Heart left ventricle (tissue), 16 donors: ENCODE results near the gene TADA3. TPM values are rescaled to one million over a fixed set of nuclear protein-coding genes. Genes with fewer than 3 reads are reported as not detected.

Experiments
- ATAC-seq, 4 donors: fragments of 200-7000 bp; cut with Tn5 transposase; one replicate each; pipeline ENCODE4 v1.9.1; 2020 to 2022; ENCODE audit warnings: moderate library complexity in 4 of 4, mild to moderate bottlenecking in 3 of 4, moderate number of reproducible peaks in 1 of 4
- DNase-seq, 5 donors: peaks; one replicate each; pipeline ENCODE4 v3.0.0-alpha.2; 2020
- H3K27ac ChIP-seq, 12 donors: fragments of 200-600 bp; sonication (generic) in 4 of 12; one replicate each; pipeline versions ENCODE4 v1.5.0 to v1.8.0; 2016 to 2022; ENCODE audit warnings: mild to moderate bottlenecking in 2 of 12
- H3K27me3 ChIP-seq, 9 donors: fragments of 200-600 bp; sonication (generic) in 2 of 9; one replicate each; pipeline versions ENCODE4 v1.5.1 to v1.8.0; 2016 to 2022; ENCODE audit warnings: mild to moderate bottlenecking in 3 of 9
- H3K36me3 ChIP-seq, 9 donors: fragments of 200-600 bp; sonication (generic) in 2 of 9; one replicate each; pipeline versions ENCODE4 v1.5.0 to v1.8.0; 2018 to 2022; ENCODE audit warnings: mild to moderate bottlenecking in 2 of 9
- H3K4me1 ChIP-seq, 12 donors: fragments of 200-600 bp; sonication (generic) in 4 of 12; one replicate each; pipeline versions ENCODE4 v1.5.0 to v1.8.0; 2016 to 2022; ENCODE audit warnings: mild to moderate bottlenecking in 3 of 12
- H3K4me3 ChIP-seq, 12 donors: fragments of 200-600 bp; sonication (generic) in 4 of 12; one replicate each; pipeline versions ENCODE4 v1.5.0 to v1.8.0; 2017 to 2022; ENCODE audit warnings: mild to moderate bottlenecking in 9 of 12, moderate library complexity in 4 of 12
- H3K9me3 ChIP-seq, 12 donors: fragments of 200-600 bp; sonication (generic) in 4 of 12; one replicate each; pipeline versions ENCODE4 v1.5.0 to v1.8.0; 2016 to 2022; ENCODE audit warnings: mild to moderate bottlenecking in 1 of 12
- POLR2A ChIP-seq, 2 donors: fragments of 450-650 bp; IDR thresholded peaks; one replicate each; pipeline ENCODE4 v1.6.1; 2017; ENCODE audit warnings: antibody characterized with exemption in 2 of 2, mild to moderate bottlenecking in 2 of 2, moderate library complexity in 2 of 2
- WGBS, 4 donors: extraction: QIAGEN DNeasy Blood & Tissue Kit in 2 of 4; methylation state at CpG; one replicate each; pipeline versions ENCODE4 v1.1.5 to v1.1.7; 2013 to 2018; 5-methylcytosine and 5-hydroxymethylcytosine counted together
- intact Hi-C, 10 donors: fragments of 100-400 bp; cut with DNase I; formaldehyde crosslinking; loops; one replicate each; pipeline versions ENCODE4 v1.11.1 to v1.14.2; 2022
- polyA plus RNA-seq, 2 donors: library from polyadenylated mRNA; stranded (reverse); fragments of 200-250 nt; gene quantifications; one replicate each; pipeline ENCODE4 v1.2.3, GENCODE V29; 2013
- total RNA-seq, 9 donors: library from RNA; depleted of rRNA in 2 of 9; stranded (reverse); fragments of >200 nt in 2 of 9; fragmentation: NEBNext Ultra II Directional in 3 of 9; extraction: Animal tissue kit (Norgen Biotek cat#: 25700) in 3 of 9; gene quantifications; one replicate each; pipeline versions ENCODE4 v1.1.0 to v1.2.4, GENCODE V29; 2016 to 2023
- TF ChIP-seq, protein P1 (sequence below), 12 donors: fragments of 200-600 bp; sonication (generic) in 4 of 12; IDR thresholded peaks; one replicate each; pipeline versions ENCODE4 v1.5.0 to v1.8.0; 2018 to 2022; ENCODE audit warnings: antibody characterized with exemption in 12 of 12, mild to moderate bottlenecking in 5 of 12
- donor health status: ischemic (EF 13 %, LVEDD 7.1; RV severe dilation, severe dysfunction).
- donor health status: healthy with polysubstance abuse.
- donor health status: DM: no; HTN: yes; CAD: no.
- donor health status: DM: no; HTN: no; CAD: no.
- donor health status: ischemic (EF 25% LVEDD 6.9; RV normal size, moderate dysfunction).
- donor health status: ischemic (EF 25% LVEDD 5.7; RV mildly dilated, moderate dysfunction).
- donor health status: healthy.
- donor health status: DM: yes; HTN: yes; CAD: no.
- donor health status: ischemic (EF 35%, LVEDD 5.7; RV mildly dilated, moderate dysfunction).
- donor health status: nonischemic (EF 11% LVEDD 7.7; RV severe dilation, severe dysfunction).
- donor health status: DM: yes; HTN: yes; CAD: no.
- donor health status: PGD.
- donor health status: ischemic (EF 29% LVEDD 5.4; RV normal size, mild dysfunction).
- donor health status: nonischemic (EF 23%, LVEDD 6.1; RV moderate dilation, normal function).

The TADA3 gene
- total and polyA plus RNA-seq, 11 donors: 32.8 to 61.5 (median 45.9) TPM

DNA sequence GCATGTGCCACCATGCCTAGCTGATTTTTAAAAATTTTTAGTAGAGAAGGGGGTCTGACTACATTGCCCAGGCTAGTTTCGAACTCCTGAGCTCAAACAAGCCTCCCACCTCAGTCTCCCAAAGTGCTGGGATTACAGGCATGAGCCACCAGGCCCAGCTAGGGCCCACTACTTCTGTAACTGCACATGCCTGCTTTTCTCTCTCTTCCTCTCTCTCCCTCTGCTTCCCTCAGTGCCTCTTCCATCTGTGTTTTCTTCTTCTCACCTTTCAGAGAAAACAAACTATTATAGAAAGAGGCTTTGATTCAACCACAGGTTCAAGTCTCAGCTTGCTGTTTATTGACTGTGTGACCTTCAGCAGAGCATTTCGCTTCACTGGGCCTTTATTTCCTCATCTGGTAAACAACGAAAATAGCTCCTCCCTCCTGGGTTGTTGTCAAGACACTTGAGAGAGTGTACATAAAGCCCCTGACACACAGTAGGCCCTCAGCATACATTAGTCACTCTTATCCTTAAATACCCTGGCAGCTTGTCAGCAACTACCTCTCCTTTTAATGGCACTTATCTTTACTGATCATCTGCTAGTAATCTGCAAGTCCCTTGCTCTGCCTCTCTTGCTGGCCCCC is 10.2 kb downstream of the TADA3 start:
- DNase-seq (no peak), ATAC-seq (no peak)
- Histone ChIP-seq H3K4me3 (no peak overlapping the region), H3K27ac (peak overlapping the region in 1 of 12 donors; percentile 87), H3K4me1 (peaks cover 0 to 56% (median 0%) of the 10 kb centered on the region in 12 donors), H3K27me3 (no peaks in the 10 kb centered on the region), H3K9me3 (no peaks in the 10 kb centered on the region), H3K36me3 (peaks cover 0 to 77% (median 68%) of the 10 kb centered on the region in 9 donors)
- WGBS, 4 donors: 80 to 86% (median 83%) methylated on average over 3 of the region's 3 CpGs
- no peak for TF ChIP-seq POLR2A (IDR thresholded peaks at IDR 0.05)
- TF ChIP-seq, protein P1, sequence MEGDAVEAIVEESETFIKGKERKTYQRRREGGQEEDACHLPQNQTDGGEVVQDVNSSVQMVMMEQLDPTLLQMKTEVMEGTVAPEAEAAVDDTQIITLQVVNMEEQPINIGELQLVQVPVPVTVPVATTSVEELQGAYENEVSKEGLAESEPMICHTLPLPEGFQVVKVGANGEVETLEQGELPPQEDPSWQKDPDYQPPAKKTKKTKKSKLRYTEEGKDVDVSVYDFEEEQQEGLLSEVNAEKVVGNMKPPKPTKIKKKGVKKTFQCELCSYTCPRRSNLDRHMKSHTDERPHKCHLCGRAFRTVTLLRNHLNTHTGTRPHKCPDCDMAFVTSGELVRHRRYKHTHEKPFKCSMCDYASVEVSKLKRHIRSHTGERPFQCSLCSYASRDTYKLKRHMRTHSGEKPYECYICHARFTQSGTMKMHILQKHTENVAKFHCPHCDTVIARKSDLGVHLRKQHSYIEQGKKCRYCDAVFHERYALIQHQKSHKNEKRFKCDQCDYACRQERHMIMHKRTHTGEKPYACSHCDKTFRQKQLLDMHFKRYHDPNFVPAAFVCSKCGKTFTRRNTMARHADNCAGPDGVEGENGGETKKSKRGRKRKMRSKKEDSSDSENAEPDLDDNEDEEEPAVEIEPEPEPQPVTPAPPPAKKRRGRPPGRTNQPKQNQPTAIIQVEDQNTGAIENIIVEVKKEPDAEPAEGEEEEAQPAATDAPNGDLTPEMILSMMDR (IDR thresholded peaks at IDR 0.05): no peak
- intact Hi-C loops: no loop called here

DNA sequence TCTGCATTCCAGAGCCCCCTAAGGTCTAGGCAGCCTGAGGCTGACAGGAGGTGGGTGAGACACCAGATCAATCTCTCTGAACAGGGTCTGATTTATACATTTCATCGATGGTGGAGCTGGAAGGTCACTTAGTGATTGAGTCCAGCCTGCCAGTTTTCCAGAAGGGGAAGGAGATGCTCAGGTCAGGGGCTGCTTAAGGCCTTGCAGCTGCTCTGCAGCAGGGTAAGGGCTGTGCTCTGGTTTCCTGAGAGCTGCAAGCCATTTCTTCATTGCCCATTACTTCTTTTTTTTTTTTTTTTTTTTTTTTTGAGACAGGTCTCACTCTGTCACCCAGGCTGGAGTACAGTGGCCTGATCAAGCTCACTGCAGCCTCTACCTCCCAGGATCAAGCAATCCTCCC is 10.7 kb downstream of the TADA3 start:
- intact Hi-C loops: no loop called here
- peaks cover 0 to 72% (median 63%) of the 10 kb centered on the region in 9 donors for H3K36me3 ChIP-seq
- H3K27me3 ChIP-seq: no peaks in the 10 kb centered on the region
- no peak for DNase-seq
- no peak for ATAC-seq
- peak overlapping the region in 1 of 12 donors; percentile 87 for H3K27ac ChIP-seq
- H3K9me3 ChIP-seq: no peaks in the 10 kb centered on the region
- no peak for TF ChIP-seq POLR2A (IDR thresholded peaks at IDR 0.05)
- TF ChIP-seq, protein P1 (IDR thresholded peaks at IDR 0.05): no peak
- peaks cover 0 to 61% (median 0%) of the 10 kb centered on the region in 12 donors for H3K4me1 ChIP-seq
- WGBS, 4 donors: 77 to 90% (median 83%) methylated on average over 1 of the region's 1 CpG
- H3K4me3 ChIP-seq: no peak overlapping the region

DNA sequence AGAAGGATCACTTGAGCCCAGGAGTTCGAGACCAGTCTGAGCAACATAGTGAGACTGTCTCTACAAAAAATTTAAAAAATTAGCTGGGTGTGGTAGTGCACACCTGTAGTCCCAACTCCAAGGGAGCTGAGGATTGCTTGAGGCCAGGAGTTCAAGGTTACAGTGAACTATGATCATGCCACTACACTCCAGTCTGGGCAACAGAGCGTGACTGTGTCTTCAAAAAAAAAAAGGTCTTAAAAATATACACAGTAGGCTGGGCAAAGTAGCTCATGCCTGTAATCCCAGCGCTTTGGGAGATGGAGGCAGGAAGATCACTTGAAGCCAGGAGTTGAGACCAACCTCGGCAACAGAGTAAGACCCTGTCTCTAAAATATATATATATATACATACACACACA is 11.4 kb downstream of the TADA3 start:
- no peak overlapping the region for H3K4me3 ChIP-seq
- TF ChIP-seq POLR2A (IDR thresholded peaks at IDR 0.05): no peak
- TF ChIP-seq, protein P1 (IDR thresholded peaks at IDR 0.05): no peak
- no peaks in the 10 kb centered on the region for H3K27me3 ChIP-seq
- DNase-seq (no peak), ATAC-seq (no peak)
- H3K9me3 ChIP-seq: no peaks in the 10 kb centered on the region
- peak overlapping the region in 1 of 12 donors; percentile 87 for H3K27ac ChIP-seq
- peaks cover 0 to 66% (median 57%) of the 10 kb centered on the region in 9 donors for H3K36me3 ChIP-seq
- intact Hi-C loops: no loop called here
- H3K4me1 ChIP-seq: peaks cover 0 to 61% (median 0%) of the 10 kb centered on the region in 12 donors
- 91 to 94% (median 93%) methylated on average over 4 of the region's 4 CpGs for WGBS, 4 donors

DNA sequence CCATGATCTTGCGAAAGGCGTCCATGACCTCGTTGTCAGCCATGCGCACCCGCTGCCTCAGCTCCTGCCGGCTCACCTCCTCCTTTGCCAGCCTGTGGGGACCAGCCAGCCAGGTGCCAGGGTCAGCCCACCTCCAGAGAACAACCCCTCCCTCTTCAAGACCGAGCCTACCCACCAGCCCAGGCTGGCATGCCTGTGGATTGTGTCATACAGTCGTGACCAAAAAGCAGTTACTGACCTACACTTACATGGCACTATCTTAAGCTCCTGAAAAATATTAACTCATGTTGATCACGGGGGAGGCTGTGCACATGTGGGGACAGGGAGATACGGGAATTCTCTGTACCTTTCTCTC is 11.8 kb downstream of the TADA3 start:
- no peak for DNase-seq
- WGBS, 4 donors: 77 to 87% (median 86%) methylated on average over 9 to 10 of the region's 10 CpGs
- peak overlapping the region in 3 of 12 donors; percentile 23 to 87 (median 26) for H3K27ac ChIP-seq

More for the DNA sequence above, 11.8 kb downstream of the TADA3 start:
- peak in 1 of 4 donors; percentile 7 for ATAC-seq
- peaks cover 0 to 61% (median 0%) of the 10 kb centered on the region in 12 donors for H3K4me1 ChIP-seq
- TF ChIP-seq, protein P1 (IDR thresholded peaks at IDR 0.05): no peak
- no peak for TF ChIP-seq POLR2A (IDR thresholded peaks at IDR 0.05)
- intact Hi-C loops: no loop called here
- H3K27me3 ChIP-seq: no peaks in the 10 kb centered on the region
- peaks cover 0 to 61% (median 53%) of the 10 kb centered on the region in 9 donors for H3K36me3 ChIP-seq
- H3K9me3 ChIP-seq: no peaks in the 10 kb centered on the region
- H3K4me3 ChIP-seq: no peak overlapping the region
